ENCODE measurements around the gene PRICKLE2.

Gene PRICKLE2, protein sequence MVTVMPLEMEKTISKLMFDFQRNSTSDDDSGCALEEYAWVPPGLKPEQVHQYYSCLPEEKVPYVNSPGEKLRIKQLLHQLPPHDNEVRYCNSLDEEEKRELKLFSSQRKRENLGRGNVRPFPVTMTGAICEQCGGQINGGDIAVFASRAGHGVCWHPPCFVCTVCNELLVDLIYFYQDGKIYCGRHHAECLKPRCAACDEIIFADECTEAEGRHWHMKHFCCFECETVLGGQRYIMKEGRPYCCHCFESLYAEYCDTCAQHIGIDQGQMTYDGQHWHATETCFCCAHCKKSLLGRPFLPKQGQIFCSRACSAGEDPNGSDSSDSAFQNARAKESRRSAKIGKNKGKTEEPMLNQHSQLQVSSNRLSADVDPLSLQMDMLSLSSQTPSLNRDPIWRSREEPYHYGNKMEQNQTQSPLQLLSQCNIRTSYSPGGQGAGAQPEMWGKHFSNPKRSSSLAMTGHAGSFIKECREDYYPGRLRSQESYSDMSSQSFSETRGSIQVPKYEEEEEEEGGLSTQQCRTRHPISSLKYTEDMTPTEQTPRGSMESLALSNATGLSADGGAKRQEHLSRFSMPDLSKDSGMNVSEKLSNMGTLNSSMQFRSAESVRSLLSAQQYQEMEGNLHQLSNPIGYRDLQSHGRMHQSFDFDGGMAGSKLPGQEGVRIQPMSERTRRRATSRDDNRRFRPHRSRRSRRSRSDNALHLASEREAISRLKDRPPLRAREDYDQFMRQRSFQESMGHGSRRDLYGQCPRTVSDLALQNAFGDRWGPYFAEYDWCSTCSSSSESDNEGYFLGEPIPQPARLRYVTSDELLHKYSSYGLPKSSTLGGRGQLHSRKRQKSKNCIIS

DNA sequence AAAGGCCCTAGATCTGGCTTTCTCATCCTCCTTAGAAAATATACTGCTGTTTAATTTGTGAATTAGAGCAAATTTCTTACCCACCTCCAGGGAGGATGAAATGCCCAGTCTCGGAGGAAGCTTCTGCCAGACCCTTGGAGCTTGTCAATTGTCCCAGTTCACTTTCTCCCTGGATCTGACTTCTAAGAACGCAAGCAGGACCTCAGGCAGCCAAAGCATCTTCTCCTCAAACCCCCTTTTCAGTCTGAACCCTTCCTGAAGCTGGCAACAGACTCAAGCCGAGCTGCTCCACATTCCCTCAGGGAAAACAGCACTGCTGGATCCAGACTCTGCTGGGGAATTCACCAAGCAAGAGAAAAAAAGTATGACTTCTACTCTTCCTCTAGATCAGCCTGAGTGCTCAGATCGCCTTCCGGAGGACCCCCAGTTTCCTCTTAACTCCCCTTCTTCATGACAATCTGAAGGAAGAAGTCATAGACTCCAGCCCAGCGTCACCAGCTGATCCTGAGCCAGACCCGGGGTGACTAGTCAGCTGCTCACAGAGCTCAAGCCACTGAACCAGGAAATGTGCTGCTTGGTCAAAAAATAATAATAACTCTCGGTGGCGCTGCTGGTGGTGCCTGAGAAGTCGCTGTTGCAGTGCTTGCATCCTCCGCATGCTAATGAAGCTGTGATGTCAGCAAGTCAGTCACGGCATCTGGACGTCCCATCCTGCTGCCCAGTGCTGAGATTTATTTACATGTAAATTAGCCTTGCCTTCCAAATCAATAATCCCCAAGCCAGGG, at the start of gene PRICKLE2:
Gene PRICKLE2, minus strand, starts transcription at position 641 of the 785 bp plus-strand sequence. CDS start 26,539 bp downstream, outside the sequence.
- DNase-seq: no peak

GRCh38 chr3:64272842-64273241, 47.6 kb upstream of the PRICKLE2 start:
- no peak for DNase-seq

DNA sequence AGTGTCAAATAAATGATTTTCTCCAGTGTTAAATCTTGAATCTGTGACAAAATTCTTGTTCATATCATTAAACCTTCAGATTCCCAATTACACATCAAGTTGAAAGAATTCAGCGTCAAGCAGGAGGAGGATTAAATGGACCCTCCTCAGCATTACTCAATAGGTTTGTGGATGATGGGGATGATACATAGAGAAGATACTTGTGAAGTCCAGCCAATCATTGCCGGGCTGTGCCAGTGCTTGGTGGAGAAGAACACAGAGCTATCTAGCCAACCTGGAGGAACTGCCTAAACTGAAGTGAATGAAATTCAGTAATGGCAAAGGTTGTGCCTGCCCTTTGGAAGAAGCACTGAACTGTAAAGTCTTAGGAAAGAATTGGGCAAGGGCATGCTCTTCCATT, 47.0 kb upstream of the PRICKLE2 start:
- no peak for DNase-seq

- DNase-seq: no peak
Observed at GRCh38 chr3:64271631-64272030, 46.4 kb upstream of the PRICKLE2 start.

DNA sequence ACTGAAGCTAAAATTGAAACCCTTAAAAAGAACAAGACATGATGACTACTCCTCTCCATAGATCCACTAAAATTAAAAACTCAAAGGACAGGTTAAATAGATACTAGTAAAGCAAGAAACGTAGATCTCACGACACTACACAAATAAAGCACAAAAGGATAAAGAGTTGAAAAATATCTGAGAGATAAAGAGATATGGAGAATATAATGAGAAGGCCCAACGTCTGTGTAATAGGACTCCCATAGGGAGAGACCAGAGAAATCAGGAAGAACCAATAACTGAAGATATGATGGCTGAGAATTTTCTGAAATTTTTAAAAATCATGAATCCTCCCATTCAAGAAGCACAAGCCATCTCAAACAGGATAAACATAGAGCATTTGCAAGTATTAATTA, 45.6 kb upstream of the PRICKLE2 start:
- no peak for DNase-seq

- no peak for DNase-seq
Observed at GRCh38 chr3:64270142-64270865, 45.0 kb upstream of the PRICKLE2 start.

GRCh38 chr3:64268926-64269325, 43.7 kb upstream of the PRICKLE2 start:
- DNase-seq: no peak

DNA sequence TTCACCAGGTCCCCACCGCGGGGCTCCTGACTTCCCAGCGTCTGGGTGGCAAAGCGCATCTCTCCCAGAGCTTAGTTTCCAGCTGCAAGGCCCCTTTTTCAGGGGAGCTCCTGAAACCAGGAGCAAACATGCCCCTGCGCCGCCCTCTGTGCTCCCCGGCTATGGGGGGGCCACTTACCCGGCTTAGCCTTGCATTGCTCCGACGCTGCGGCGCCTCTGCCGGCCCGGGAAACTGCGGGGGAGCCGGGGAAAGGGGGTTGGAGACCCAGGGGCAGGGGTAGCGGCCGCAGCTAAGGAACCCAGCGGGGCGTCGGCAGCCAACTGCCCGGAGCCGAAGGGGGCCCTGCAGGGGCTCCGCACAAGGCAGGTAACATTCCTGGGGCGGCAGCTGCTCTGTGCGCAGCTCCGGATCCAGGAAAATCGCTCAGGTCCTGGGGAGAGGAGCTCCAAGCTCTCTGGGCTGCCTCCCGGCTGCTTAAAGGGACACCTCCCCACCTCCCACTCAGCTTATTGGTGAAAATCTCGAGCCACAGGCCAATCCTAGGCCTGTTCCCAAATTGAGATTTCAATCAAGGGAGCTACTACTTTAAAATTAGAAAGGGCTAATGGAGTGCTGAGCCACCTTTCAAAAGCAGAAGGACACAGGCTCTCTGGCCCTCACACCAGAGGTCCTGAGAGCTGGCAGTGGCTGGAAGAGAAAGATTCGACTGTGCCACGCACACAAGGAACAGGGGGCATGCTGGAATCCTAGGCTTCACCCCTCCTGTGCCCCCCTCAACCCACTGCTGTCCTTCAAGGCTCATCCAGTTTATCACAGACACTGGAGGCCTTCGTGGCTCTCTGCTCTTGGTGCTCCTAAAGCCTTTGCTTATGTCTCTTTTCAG, 42.7 kb upstream of the PRICKLE2 start:
- DNase-seq: no peak

DNA sequence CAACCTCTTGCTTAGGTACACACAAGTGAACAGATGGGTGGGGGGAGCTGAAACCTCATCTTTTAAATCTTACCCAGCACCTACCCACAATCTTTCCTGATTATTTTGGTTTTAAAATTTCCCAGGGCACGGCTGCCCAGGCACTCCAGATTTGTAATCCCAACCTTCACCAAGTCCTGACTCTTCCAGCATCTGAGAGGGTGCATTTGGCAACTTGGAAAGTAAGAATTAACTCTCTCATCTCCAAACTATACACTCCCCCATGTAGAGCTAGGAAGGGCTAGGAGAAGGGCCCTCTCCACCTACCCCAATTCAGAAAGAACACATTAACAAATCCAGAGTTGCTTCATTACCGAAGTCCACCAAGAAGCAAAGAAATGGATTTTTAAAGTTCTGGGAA, 41.7 kb upstream of the PRICKLE2 start:
- DNase-seq: no peak

GRCh38 chr3:64266065-64266931, 41.0 kb upstream of the PRICKLE2 start:
- DNase-seq: no peak

- DNase-seq: no peak
Observed at GRCh38 chr3:64265646-64266045, 40.4 kb upstream of the PRICKLE2 start.

GRCh38 chr3:64264501-64265109, 39.3 kb upstream of the PRICKLE2 start:
- no peak for DNase-seq

GRCh38 chr3:64262574-64263114, 37.4 kb upstream of the PRICKLE2 start:
- no peak for DNase-seq

- DNase-seq: no peak
Observed at GRCh38 chr3:64260431-64260830, 35.2 kb upstream of the PRICKLE2 start.

DNA sequence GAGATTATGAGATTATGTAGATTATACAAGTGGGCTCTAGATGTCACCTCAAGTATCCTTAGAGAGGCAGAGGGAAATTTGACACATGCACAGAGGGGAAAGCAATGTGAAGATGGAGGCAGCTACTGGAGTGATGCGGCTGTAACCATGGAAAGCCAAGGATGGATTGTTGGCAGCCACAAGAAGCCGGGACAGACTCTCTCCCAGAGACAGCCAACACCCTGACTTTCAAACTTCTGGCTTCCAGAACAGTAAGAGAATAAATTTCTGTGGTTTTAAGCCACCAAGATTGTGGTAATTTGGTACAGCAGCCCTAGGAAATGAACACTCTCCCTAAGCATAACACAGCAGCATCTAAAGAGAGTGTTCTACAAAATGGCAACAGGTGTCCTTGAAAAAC, 34.4 kb upstream of the PRICKLE2 start:
- no peak for DNase-seq

DNA sequence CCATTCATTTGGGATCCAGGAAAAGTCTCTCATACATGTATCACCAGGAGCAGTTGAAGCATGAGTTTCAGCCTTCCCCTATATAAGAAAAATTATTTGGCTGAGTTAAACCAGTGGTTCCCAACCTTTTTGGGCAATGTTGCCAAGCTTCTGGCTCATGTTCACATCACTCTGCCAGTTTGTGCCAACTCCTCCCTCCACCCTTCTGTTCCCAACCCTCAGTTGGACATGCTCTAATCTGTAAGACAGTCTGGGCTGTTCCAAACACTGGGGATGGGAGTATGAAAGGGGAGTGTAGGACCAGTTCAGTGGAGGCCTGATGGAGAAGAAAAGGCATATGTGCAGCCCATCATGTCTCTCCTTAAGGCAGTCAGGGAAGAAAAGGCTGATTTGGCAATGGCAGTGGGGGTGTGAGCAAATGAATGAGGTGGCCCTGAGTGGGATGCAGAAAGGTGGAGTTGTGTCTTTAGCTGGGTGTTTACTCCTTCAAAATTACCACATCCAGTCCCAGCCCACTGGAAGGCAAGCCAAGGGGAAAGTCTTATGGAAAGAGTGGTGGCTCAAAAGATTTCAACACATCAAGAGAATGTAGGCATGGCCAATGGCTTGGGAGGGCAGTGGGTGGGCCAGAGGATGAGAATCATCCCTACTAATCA, 32.0 kb upstream of the PRICKLE2 start:
- DNase-seq: no peak

- DNase-seq: no peak
Observed at GRCh38 chr3:64255741-64256340, 30.6 kb upstream of the PRICKLE2 start.

DNA sequence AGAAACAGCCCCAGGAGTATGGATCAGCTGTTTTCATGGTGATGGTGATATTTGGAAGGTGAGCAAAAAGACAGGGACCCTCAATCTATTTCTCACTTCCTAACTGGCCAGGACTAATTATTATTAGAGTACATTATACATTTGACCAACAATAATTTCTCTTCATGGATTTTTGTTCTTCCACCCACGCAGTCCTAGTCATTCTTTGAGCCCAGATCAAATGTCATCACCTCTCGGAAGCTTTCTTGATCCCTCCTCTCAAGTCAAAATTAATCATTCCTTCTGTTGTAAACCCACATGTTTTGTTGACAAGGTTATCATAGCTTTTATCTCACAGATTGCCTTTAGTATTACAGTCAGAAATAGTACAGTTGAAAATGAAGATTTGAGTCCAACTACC, 29.2 kb upstream of the PRICKLE2 start:
- no peak for DNase-seq

DNA sequence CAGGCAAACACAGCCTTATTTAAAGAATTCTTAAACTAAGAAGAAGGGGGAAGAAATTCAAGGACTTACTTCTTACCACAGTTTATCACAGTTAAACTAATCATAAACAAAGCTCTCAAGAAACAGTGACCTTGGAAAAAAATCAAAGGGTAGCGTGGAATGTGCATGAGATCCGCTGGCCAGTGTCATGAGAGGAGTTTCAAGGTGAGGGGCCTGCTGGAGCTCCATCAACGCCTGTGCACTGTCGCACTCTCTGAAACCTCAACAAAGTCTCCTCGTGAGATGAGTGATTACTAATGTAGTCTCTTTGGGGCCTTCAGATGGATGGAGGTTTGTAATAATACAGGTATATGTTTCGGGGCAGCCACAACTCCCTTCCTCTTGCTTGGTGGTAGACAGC, 28.4 kb upstream of the PRICKLE2 start:
- DNase-seq: no peak
